ENCODE data around the gene ISG15.

The ISG15 gene

DNA sequence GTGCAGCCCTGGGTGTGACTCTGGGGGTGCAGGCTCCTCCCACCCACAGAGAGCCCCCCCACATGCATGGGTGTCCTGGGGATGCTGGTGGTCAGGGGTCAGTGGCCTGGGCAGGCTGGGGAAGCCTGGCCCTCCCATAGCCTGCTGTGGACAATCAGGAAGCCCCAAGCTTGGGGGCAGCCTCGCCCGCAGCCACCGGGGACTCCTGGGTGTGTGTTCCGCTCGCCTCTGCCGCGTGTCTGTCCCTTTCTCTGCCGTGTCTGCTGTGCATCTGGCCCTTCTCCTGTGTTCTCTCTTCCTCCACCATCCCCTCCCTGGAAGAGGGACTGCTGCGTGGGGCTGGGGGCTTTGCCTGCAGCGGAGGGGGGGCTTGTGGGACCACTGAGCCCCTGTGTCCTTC is 29.5 kb downstream of the ISG15 start:
- no peak overlapping the region for H3K4me3 ChIP-seq (replicated peaks; ENCODE audit: low read depth, low read length)

DNA sequence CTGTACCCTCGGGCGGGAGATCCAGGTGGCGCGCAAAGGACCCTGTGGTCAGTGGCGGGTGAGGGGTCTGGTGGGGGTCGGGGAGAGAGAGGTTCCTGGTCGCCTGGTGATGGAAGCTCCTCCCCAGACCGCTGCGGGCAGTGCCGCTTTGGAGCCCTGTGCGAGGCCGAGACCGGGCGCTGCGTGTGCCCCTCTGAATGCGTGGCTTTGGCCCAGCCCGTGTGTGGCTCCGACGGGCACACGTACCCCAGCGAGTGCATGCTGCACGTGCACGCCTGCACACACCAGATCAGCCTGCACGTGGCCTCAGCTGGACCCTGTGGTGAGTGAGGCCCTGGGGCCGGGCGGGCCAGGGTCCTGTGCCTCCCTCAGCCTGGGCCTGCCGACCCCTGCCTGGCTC is 30.1 kb downstream of the ISG15 start:
- no peak for DNase-seq (ENCODE audit: low read depth)
- H3K4me3 ChIP-seq (replicated peaks; ENCODE audit: low read depth, low read length), result no peak overlapping the region
- TF ChIP-seq, protein P1, sequence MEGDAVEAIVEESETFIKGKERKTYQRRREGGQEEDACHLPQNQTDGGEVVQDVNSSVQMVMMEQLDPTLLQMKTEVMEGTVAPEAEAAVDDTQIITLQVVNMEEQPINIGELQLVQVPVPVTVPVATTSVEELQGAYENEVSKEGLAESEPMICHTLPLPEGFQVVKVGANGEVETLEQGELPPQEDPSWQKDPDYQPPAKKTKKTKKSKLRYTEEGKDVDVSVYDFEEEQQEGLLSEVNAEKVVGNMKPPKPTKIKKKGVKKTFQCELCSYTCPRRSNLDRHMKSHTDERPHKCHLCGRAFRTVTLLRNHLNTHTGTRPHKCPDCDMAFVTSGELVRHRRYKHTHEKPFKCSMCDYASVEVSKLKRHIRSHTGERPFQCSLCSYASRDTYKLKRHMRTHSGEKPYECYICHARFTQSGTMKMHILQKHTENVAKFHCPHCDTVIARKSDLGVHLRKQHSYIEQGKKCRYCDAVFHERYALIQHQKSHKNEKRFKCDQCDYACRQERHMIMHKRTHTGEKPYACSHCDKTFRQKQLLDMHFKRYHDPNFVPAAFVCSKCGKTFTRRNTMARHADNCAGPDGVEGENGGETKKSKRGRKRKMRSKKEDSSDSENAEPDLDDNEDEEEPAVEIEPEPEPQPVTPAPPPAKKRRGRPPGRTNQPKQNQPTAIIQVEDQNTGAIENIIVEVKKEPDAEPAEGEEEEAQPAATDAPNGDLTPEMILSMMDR (IDR thresholded peaks at IDR 0.05; ENCODE audit: low read length, missing control alignments), result no peak

More for the DNA sequence above, 29.5 kb downstream of the ISG15 start:
- DNase-seq (ENCODE audit: low read depth), result no peak
- TF ChIP-seq, protein P1 (IDR thresholded peaks at IDR 0.05; ENCODE audit: low read length, missing control alignments), result no peak

DNA sequence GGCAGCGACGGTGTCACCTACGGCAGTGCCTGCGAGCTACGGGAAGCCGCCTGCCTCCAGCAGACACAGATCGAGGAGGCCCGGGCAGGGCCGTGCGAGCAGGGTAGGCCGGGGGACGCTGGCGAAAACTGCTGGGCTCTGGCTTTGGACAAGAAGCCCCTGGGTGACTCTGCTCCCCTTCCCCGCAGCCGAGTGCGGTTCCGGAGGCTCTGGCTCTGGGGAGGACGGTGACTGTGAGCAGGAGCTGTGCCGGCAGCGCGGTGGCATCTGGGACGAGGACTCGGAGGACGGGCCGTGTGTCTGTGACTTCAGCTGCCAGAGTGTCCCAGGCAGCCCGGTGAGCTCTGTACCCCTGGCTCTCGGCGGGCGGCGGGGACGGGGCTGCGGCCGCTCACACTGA is 30.6 kb downstream of the ISG15 start:
- TF ChIP-seq, protein P1 (IDR thresholded peaks at IDR 0.05; ENCODE audit: low read length, missing control alignments), result no peak
- H3K4me3 ChIP-seq (replicated peaks; ENCODE audit: low read depth, low read length), result no peak overlapping the region
- no peak for DNase-seq (ENCODE audit: low read depth)

DNA sequence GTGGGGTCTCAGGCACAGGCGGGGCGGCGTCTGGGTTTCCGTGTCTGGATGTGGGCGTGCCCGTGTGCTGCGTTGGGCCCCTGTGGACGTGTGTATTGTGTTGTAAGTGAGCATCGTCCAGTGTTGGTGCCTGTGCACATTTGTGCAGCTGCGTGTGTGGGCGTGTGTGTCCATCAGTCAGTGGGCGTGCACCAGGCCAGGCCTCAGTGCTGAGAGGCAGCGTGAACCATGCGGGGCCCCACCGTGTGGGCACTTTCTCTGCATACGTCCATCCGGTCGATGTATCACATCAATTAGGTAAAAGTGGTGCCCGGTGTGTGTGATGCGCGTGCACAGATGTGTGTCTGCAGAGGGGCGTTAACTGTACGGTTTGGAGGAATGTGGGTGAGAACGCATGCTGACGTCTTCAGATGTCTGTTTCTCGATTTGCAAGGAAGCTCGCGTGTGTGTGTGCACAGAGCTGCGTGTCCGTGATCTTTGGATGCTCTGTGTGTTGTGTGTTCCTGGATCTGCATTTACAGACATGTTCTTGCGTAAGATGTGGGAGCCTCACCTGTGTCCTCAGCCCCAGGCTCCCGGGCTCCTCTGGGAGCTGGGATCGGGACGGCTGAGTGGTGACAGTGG is 31.3 kb downstream of the ISG15 start:
- H3K4me3 ChIP-seq (replicated peaks; ENCODE audit: low read depth, low read length), result no peak overlapping the region
- TF ChIP-seq, protein P1 (IDR thresholded peaks at IDR 0.05; ENCODE audit: low read length, missing control alignments), result no peak
- DNase-seq (ENCODE audit: low read depth), result no peak

DNA sequence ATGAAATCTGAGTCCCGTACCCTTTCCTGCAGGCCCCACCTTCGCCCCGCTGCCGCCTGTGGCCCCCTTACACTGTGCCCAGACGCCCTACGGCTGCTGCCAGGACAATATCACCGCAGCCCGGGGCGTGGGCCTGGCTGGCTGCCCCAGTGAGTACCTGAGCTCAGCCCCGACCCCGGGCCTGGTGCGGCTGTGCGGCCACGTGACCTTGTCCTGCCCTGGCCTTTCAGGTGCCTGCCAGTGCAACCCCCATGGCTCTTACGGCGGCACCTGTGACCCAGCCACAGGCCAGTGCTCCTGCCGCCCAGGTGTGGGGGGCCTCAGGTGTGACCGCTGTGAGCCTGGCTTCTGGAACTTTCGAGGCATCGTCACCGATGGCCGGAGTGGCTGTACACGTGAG is 31.8 kb downstream of the ISG15 start:
- H3K4me3 ChIP-seq (replicated peaks; ENCODE audit: low read depth, low read length), result no peak overlapping the region
- TF ChIP-seq, protein P1 (IDR thresholded peaks at IDR 0.05; ENCODE audit: low read length, missing control alignments), result no peak
- no peak for DNase-seq (ENCODE audit: low read depth)

DNA sequence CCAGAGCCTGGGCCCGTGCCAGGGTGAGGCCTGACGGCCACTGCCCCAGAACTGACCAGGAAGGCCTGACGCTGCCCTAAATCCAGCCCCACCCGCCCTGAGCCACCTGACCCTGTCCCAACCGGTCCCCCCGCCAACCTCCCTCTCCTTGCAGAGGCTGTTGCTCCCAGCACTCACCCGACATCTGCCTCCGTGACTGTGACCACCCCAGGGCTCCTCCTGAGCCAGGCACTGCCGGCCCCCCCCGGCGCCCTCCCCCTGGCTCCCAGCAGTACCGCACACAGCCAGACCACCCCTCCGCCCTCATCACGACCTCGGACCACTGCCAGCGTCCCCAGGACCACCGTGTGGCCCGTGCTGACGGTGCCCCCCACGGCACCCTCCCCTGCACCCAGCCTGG is 32.9 kb downstream of the ISG15 start:
- no peak overlapping the region for H3K4me3 ChIP-seq (replicated peaks; ENCODE audit: low read depth, low read length)
- TF ChIP-seq, protein P1 (IDR thresholded peaks at IDR 0.05; ENCODE audit: low read length, missing control alignments), result no peak
- no peak for DNase-seq (ENCODE audit: low read depth)

DNA sequence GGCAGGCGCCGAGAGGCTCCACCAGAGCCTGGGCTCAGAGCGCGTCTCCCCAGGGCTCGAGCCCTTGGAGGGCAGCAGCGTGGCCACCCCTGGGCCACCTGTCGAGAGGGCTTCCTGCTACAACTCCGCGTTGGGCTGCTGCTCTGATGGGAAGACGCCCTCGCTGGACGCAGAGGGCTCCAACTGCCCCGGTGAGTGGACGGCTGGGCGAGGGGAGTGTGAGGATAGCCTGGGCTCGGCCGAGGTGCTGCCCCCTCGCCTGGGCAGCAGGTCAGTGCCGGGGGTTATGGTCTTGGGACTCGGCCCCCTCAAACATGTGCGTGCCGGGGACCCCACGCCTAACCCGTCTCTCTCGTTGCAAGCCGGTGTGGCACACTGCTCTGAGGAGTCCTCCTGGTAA is 33.5 kb downstream of the ISG15 start:
- TF ChIP-seq, protein P1 (IDR thresholded peaks at IDR 0.05; ENCODE audit: low read length, missing control alignments), result no peak
- no peak for DNase-seq (ENCODE audit: low read depth)
- H3K4me3 ChIP-seq (replicated peaks; ENCODE audit: low read depth, low read length), result no peak overlapping the region

Data from fibroblast of pulmonary artery (primary cell).